H1 (cell line): Measurements from ENCODE around the gene ZBED4. TPM values are rescaled to one million over a fixed set of nuclear protein-coding genes. Genes with fewer than 3 reads are reported as not detected.

ENCODE experiments used
- CTCF ChIA-PET: fragments of 300-600 bp; sonication (Branson Sonifier 250); formaldehyde crosslinking; loops from one replicate; lab custom pipeline; 2021; ENCODE audit not compliant: partially characterized antibody; lab: Charles Lee
- POLR2A ChIA-PET: fragments of 300-600 bp; sonication (Branson Sonifier 250); formaldehyde crosslinking; loops from one replicate; lab custom pipeline; 2021; ENCODE audit warnings: inconsistent platforms; ENCODE audit not compliant: partially characterized antibody; lab: Charles Lee
- DNase-seq, 2 experiments: peaks; one replicate each; pipeline versions ENCODE4 v3.0.0 to v3.0.0-alpha.2; 2010 to 2022; ENCODE audit warnings: low spot score in 2 of 2, low read depth in 1 of 2, mixed read lengths in 1 of 2
- FAIRE-seq: peaks from 2 replicates; lab custom pipeline; 2011; peaks lifted over from hg19 to GRCh38; lab: Jason Lieb, UNC
- H2AFZ ChIP-seq: 2 replicates; pipeline ENCODE4 v1.8.1; 2012; ENCODE audit warnings: low read length, inconsistent platforms
- H2AK5ac ChIP-seq: 2 replicates; pipeline ENCODE4 v1.6.1; 2013; ENCODE audit warnings: low read depth, low read length
- H2BK120ac ChIP-seq: replicated peaks from 2 replicates; pipeline ENCODE3; 2013; ENCODE audit warnings: low read depth, low read length, inconsistent platforms
- H2BK12ac ChIP-seq: 2 replicates; pipeline ENCODE4 v1.6.1; 2013; ENCODE audit warnings: low read depth, low read length
- H2BK15ac ChIP-seq: 2 replicates; pipeline ENCODE4 v1.6.1; 2013; ENCODE audit warnings: low read length
- H2BK20ac ChIP-seq: 2 replicates; pipeline ENCODE4 v1.6.1; 2013; ENCODE audit warnings: low read length
- H2BK5ac ChIP-seq: 2 replicates; pipeline ENCODE4 v1.6.1; 2013; ENCODE audit warnings: low read depth, low read length
- H3K14ac ChIP-seq: 2 replicates; pipeline ENCODE4 v1.6.1; 2013; ENCODE audit warnings: inconsistent platforms; ENCODE audit not compliant: insufficient read length
- H3K18ac ChIP-seq: 2 replicates; pipeline ENCODE4 v1.6.1; 2013; ENCODE audit warnings: low read length; ENCODE audit errors: extremely low read depth
- H3K23ac ChIP-seq: 2 replicates; pipeline ENCODE4 v1.6.1; 2013; ENCODE audit warnings: inconsistent platforms; ENCODE audit not compliant: insufficient read length
- H3K23me2 ChIP-seq: 2 replicates; pipeline ENCODE4 v1.6.1; 2013; ENCODE audit warnings: low read depth, low read length
- H3K27ac ChIP-seq: 2 replicates; pipeline ENCODE4 v1.6.1; 2011; ENCODE audit warnings: low read depth, low read length, inconsistent platforms
- H3K27me3 ChIP-seq, 4 experiments: replicated peaks in 1 of 4; 1 replicate in 1 of 4; 2 replicates in 3 of 4; pipeline versions ENCODE4 v1.6.1 to v1.8.1; 2011 to 2013; ENCODE audit warnings: low read length in 3 of 4, mild to moderate bottlenecking in 3 of 4, inconsistent platforms in 2 of 4, mixed read lengths in 2 of 4, moderate library complexity in 1 of 4; ENCODE audit not compliant: control insufficient read depth in 3 of 4, insufficient read depth in 3 of 4; ENCODE audit errors: extremely low read depth in 1 of 4
- H3K36me3 ChIP-seq, 4 experiments: 2 replicates each; pipeline versions ENCODE4 v1.6.1 to v1.8.1; 2011 to 2013; ENCODE audit warnings: mild to moderate bottlenecking in 4 of 4, low read length in 3 of 4, moderate library complexity in 2 of 4, control low read depth in 1 of 4, inconsistent platforms in 1 of 4; ENCODE audit not compliant: insufficient read depth in 4 of 4, control insufficient read depth in 2 of 4
- H3K4ac ChIP-seq: replicated peaks from 2 replicates; pipeline ENCODE3; 2013; ENCODE audit warnings: low read length, low read depth, mixed read lengths, inconsistent platforms; ENCODE audit not compliant: insufficient read length
- H3K4me1 ChIP-seq, 4 experiments: replicated peaks in 1 of 4; 1 replicate in 1 of 4; 2 replicates in 3 of 4; pipeline versions ENCODE4 v1.6.1 to v1.8.1; 2011 to 2013; ENCODE audit warnings: low read length in 3 of 4, inconsistent platforms in 2 of 4, mixed read lengths in 1 of 4; ENCODE audit not compliant: insufficient read depth in 4 of 4, control insufficient read depth in 3 of 4
- H3K4me2 ChIP-seq, 2 experiments: 2 replicates each; pipeline versions ENCODE4 v1.6.1 to v1.8.1; 2011 to 2013; ENCODE audit warnings: low read depth in 2 of 2, low read length in 2 of 2, control low read depth in 1 of 2, inconsistent platforms in 1 of 2, mild to moderate bottlenecking in 1 of 2; ENCODE audit not compliant: insufficient read depth in 1 of 2
- H3K4me3 ChIP-seq, 4 experiments: fragments of 200-600, 300-600 bp in 1 of 4; sonication (generic), shearing (Covaris generic), sonication (Bioruptor Twin) in 1 of 4; 2 replicates each; pipeline versions ENCODE4 v1.5.1 to v1.8.1; 2011 to 2016; ENCODE audit warnings: low read length in 4 of 4, low read depth in 3 of 4, control low read depth in 2 of 4, inconsistent platforms in 2 of 4, mild to moderate bottlenecking in 2 of 4, mixed read lengths in 1 of 4, moderate library complexity in 1 of 4; ENCODE audit not compliant: insufficient read depth in 2 of 4; ENCODE audit errors: extremely low read depth in 1 of 4
- H3K56ac ChIP-seq: replicated peaks from 2 replicates; pipeline ENCODE3; 2013; ENCODE audit warnings: low read depth, mild to moderate bottlenecking, mixed read lengths, low read length, inconsistent platforms; ENCODE audit not compliant: insufficient read length
- H3K79me1 ChIP-seq: 2 replicates; pipeline ENCODE4 v1.6.1; 2013; ENCODE audit warnings: low read depth, low read length, control low read depth
- H3K79me2 ChIP-seq, 2 experiments: 2 replicates each; pipeline versions ENCODE4 v1.6.1 to v1.8.1; 2012 to 2013; ENCODE audit warnings: low read length in 2 of 2, mild to moderate bottlenecking in 2 of 2, inconsistent platforms in 1 of 2; ENCODE audit not compliant: insufficient read depth in 2 of 2, control insufficient read depth in 1 of 2
- H3K9ac ChIP-seq, 4 experiments: replicated peaks in 1 of 4; 1 replicate in 1 of 4; 2 replicates in 3 of 4; pipeline versions ENCODE4 v1.6.1 to v1.8.1; 2011 to 2013; ENCODE audit warnings: low read depth in 3 of 4, low read length in 3 of 4, control low read depth in 2 of 4, mild to moderate bottlenecking in 2 of 4, moderate library complexity in 2 of 4, inconsistent platforms in 1 of 4; ENCODE audit errors: extremely low read depth in 1 of 4
- H3K9me3 ChIP-seq, 2 experiments: 2 replicates each; pipeline versions ENCODE4 v1.6.1 to v1.8.1; 2012 to 2013; ENCODE audit warnings: mild to moderate bottlenecking in 2 of 2, moderate library complexity in 2 of 2, control low read depth in 1 of 2, inconsistent platforms in 1 of 2, low read depth in 1 of 2, low read length in 1 of 2, mixed read lengths in 1 of 2; ENCODE audit not compliant: insufficient read depth in 2 of 2
- H4K20me1 ChIP-seq, 2 experiments: replicated peaks in 1 of 2; 2 replicates each; pipeline versions ENCODE3 to v1.8.1; 2011 to 2013; ENCODE audit warnings: inconsistent platforms in 2 of 2, low read length in 2 of 2, mild to moderate bottlenecking in 1 of 2; ENCODE audit not compliant: insufficient read depth in 2 of 2, control insufficient read depth in 1 of 2
- H4K5ac ChIP-seq: 2 replicates; pipeline ENCODE4 v1.6.1; 2013; ENCODE audit warnings: low read length, low read depth, mixed read lengths, inconsistent platforms; ENCODE audit not compliant: insufficient read length
- H4K8ac ChIP-seq: 2 replicates; pipeline ENCODE4 v1.8.0; 2013; ENCODE audit warnings: mild to moderate bottlenecking, moderate library complexity, low read length, inconsistent platforms; ENCODE audit not compliant: insufficient read depth; ENCODE audit errors: extremely low read depth
- H4K91ac ChIP-seq: replicated peaks from 2 replicates; pipeline ENCODE3; 2013; ENCODE audit warnings: low read length, mixed read lengths, inconsistent platforms; ENCODE audit not compliant: insufficient read length
- ATF3 ChIP-seq: IDR thresholded peaks from 2 replicates; pipeline ENCODE4 v1.6.1; 2011; ENCODE audit warnings: low read depth, mild to moderate bottlenecking, low read length; ENCODE audit not compliant: insufficient read depth
- BACH1 ChIP-seq: IDR thresholded peaks from 2 replicates; pipeline ENCODE4 v1.6.1; 2012; ENCODE audit warnings: low read length, improper control_type of control experiment
- BCL11A ChIP-seq, 2 experiments: IDR thresholded peaks; one replicate each; pipeline ENCODE4 v1.6.1; 2011; ENCODE audit warnings: low read depth in 2 of 2, low read length in 2 of 2, mild to moderate bottlenecking in 2 of 2
- CBX5 ChIP-seq: fragments of 300-800, 300-1000 bp; sonication (generic); IDR thresholded peaks from 2 replicates; pipeline ENCODE4 v1.7.1; 2016; ENCODE audit warnings: antibody characterized with exemption, low read length, low read depth
- EZH2 ChIP-seq: fragments of 200-600 bp; sonication (generic); IDR thresholded peaks from 2 replicates; pipeline ENCODE4 v1.7.1; 2012; ENCODE audit warnings: low read depth, mild to moderate bottlenecking, moderate library complexity, low read length, inconsistent platforms; ENCODE audit not compliant: severe bottlenecking
- KDM4A ChIP-seq: IDR thresholded peaks from one replicate; pipeline ENCODE4 v1.7.1; 2012; ENCODE audit warnings: low read depth, mild to moderate bottlenecking, moderate library complexity, low read length, inconsistent platforms; ENCODE audit not compliant: severe bottlenecking
- RNF2 ChIP-seq: fragments of 200-900, 300-1000 bp; sonication (generic); IDR thresholded peaks from 2 replicates; pipeline ENCODE4 v1.7.1; 2016; ENCODE audit warnings: borderline replicate concordance, low read depth, mild to moderate bottlenecking, antibody characterized with exemption, low read length; ENCODE audit not compliant: poor library complexity, severe bottlenecking; ENCODE audit errors: missing control alignments
- SIN3A ChIP-seq, 2 experiments: IDR thresholded peaks in 1 of 2; conservative IDR thresholded peaks in 1 of 2; 2 replicates each; pipeline ENCODE4 v1.6.1; 2011 to 2012; ENCODE audit warnings: low read length in 2 of 2, improper control_type of control experiment in 1 of 2, low read depth in 1 of 2, mild to moderate bottlenecking in 1 of 2
- SIX5 ChIP-seq: IDR thresholded peaks from 2 replicates; pipeline ENCODE4 v1.6.1; 2011; ENCODE audit warnings: mild to moderate bottlenecking, low read depth, low read length
- SP2 ChIP-seq: IDR thresholded peaks from 2 replicates; pipeline ENCODE4 v1.6.1; 2012; ENCODE audit warnings: mild to moderate bottlenecking, low read length, inconsistent platforms
- SUZ12 ChIP-seq: fragments of 200-600 bp; sonication (generic); IDR thresholded peaks from 2 replicates; pipeline ENCODE4 v1.6.1; 2012; ENCODE audit warnings: mild to moderate bottlenecking, inconsistent platforms, low read length, moderate library complexity, mixed read lengths
- TAF7 ChIP-seq: optimal IDR thresholded peaks from 2 replicates; pipeline ENCODE3; 2011; ENCODE audit warnings: low read depth, mild to moderate bottlenecking, inconsistent platforms, low read length, moderate library complexity, borderline replicate concordance
- WGBS, 2 experiments: shearing (Covaris generic) in 1 of 2; methylation state at CpG; one replicate each; pipeline versions ENCODE4 v1.1.6 to v1.1.7; 2013 to 2015; ENCODE audit warnings: low lambda C conversion rate in 2 of 2, mixed read lengths in 2 of 2, inconsistent platforms in 1 of 2, low coverage in 1 of 2, missing lambda C conversion rate in 1 of 2; ENCODE audit not compliant: insufficient replicate concordance in 2 of 2, insufficient coverage in 1 of 2, insufficient read length in 1 of 2; ENCODE audit errors: extremely low coverage in 1 of 2, missing lambda C conversion rate in 1 of 2; 5-methylcytosine and 5-hydroxymethylcytosine counted together
- polyA plus RNA-seq, 7 experiments: library from polyadenylated mRNA; depleted of rRNA in 3 of 7; stranded (reverse) in 5 of 7; unstranded in 2 of 7; fragments of >200 nt in 5 of 7; fragments of 200-250 nt in 2 of 7; gene quantifications; 1 replicate in 5 of 7; 2 replicates in 1 of 7; 4 replicates in 1 of 7; pipeline versions ENCODE4 v1.2.1 to v1.2.3, GENCODE V29; 2011 to 2013; ENCODE audit warnings: missing spikeins in 2 of 7, mixed read lengths in 2 of 7
- total RNA-seq: library from RNA; stranded (reverse); fragmentation: NEBNext Ultra II Directional; extraction: Animal tissue kit (Norgen Biotek cat#: 25700); gene quantifications from 2 replicates; pipeline ENCODE4 v1.2.1, GENCODE V29; 2021

Gene ZBED4
- total and polyA plus RNA-seq, 2 of the 8 experiments (the other 6 are each of a cell fraction or from before 2014, with no cell fraction given): 11.0 to 28.3 TPM

- peaks cover 0 to 17% of the 10 kb centered on the region in 2 experiments; a peak in 3 of 4 replicates for H3K79me2 ChIP-seq
- TF ChIP-seq BACH1 (no peak), BCL11A (IDR thresholded peaks at IDR 0.05; ENCODE audit: low read depth in 2 of 2, low read length in 2 of 2) (no peak), EZH2 (no peak), TAF7 (no peak), RNF2 (no peak), SP2 (no peak), KDM4A (no peak), CBX5 (no peak), SIN3A (conservative IDR thresholded peaks at IDR 0.05 in 1 of 2, IDR thresholded peaks at IDR 0.05 in 1 of 2; ENCODE audit: low read depth in 1 of 2, low read length in 2 of 2) (no peak), SIX5 (no peak), ATF3 (no peak), SUZ12 (no peak)
Measured at GRCh38 chr22:49887064-49887451, 33.4 kb downstream of the ZBED4 start.

More at GRCh38 chr22:49887064-49887451, 33.4 kb downstream of the ZBED4 start:
- Histone ChIP-seq H2BK20ac (no peak overlapping the region), H2BK12ac (no peak overlapping the region), H3K27ac (no peak overlapping the region), H3K27me3 (no peaks in the 10 kb centered on the region), H3K23ac (no peak overlapping the region), H3K9ac (no peak overlapping the region), H3K4me1 (no peaks in the 10 kb centered on the region), H3K14ac (no peak overlapping the region), H3K4ac (no peak overlapping the region), H4K91ac (no peak overlapping the region), H2AFZ (no peak overlapping the region), H3K79me1 (peaks cover 12% of the 10 kb centered on the region), H4K20me1 (peaks cover 0 to 8% of the 10 kb centered on the region in 2 experiments), H2BK15ac (no peak overlapping the region), H3K23me2 (no peaks in the 10 kb centered on the region), H3K9me3 (peaks cover 0 to 4% of the 10 kb centered on the region in 2 experiments; a peak in 2 of 4 replicates), H3K4me2 (no peak overlapping the region), H3K18ac (no peak overlapping the region), H2BK5ac (no peak overlapping the region), H3K56ac (no peak overlapping the region), H4K8ac (no peak overlapping the region), H2BK120ac (no peak overlapping the region), H3K36me3 (peaks cover 3 to 35% (median 22%) of the 10 kb centered on the region in 4 experiments; a peak in 7 of 8 replicates), H3K4me3 (no peak overlapping the region), H4K5ac (no peak overlapping the region), H2AK5ac (no peak overlapping the region)
- CTCF ChIA-PET: interaction anchor here (1.1 kb wide), 1 partner anchor 43 kb away, joined by 3 read pairs; no protein-coding TSS in a partner anchor
- no peak for DNase-seq
- FAIRE-seq: no peak
- POLR2A ChIA-PET: interaction anchor here (0.6 kb wide), 1 partner anchor 354 kb away, joined by 3 read pairs; no protein-coding TSS in a partner anchor
- 92% methylated on average over 14 of the region's 14 CpGs; no CpG with 5 or more reads in 1 of the 2 experiments for WGBS, 2 experiments
